ENCODE measurements around the gene MVB12A.

MVB12A gene

DNA sequence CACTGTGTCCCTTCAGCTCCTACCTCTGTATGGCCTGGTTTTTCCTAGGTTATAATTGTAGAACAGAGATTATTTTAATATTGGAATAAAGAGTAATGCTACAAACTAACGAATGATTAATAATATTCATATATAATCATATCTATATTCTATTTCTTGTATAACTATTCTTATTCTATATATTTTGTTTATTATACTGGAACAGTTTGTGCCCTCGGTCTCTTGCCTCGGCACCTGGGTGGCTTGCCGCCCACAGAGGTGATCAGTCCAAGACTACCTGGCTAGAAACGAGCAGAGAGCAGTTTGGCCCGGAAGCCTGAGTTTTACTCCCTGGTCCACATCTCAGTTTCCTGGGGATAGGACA, 46.6 kb downstream of the MVB12A start:
- Histone ChIP-seq H3K9ac (no peak overlapping the region), H4K20me1 (ENCODE audit: insufficient read depth) (no peaks in the 10 kb centered on the region), H3K27me3 (ENCODE audit: insufficient read depth, low read depth) (no peaks in the 10 kb centered on the region; the same call in 1 of the 2 replicates), H3K79me2 (ENCODE audit: insufficient read depth, low read depth) (no peaks in the 10 kb centered on the region), H3K36me3 (ENCODE audit: insufficient read depth) (no peaks in the 10 kb centered on the region), H3K4me2 (no peak overlapping the region), H3K4me1 (ENCODE audit: low read depth, poor library complexity, severe bottlenecking) (peaks cover 14% of the 10 kb centered on the region), H3K27ac (no peak overlapping the region), H2AFZ (ENCODE audit: low read depth) (no peak overlapping the region), H3K4me3 (IDR thresholded peaks at IDR 0.05; ENCODE audit: insufficient read depth, low read depth, low read length) (no peak overlapping the region)
- TF ChIP-seq, protein P1, sequence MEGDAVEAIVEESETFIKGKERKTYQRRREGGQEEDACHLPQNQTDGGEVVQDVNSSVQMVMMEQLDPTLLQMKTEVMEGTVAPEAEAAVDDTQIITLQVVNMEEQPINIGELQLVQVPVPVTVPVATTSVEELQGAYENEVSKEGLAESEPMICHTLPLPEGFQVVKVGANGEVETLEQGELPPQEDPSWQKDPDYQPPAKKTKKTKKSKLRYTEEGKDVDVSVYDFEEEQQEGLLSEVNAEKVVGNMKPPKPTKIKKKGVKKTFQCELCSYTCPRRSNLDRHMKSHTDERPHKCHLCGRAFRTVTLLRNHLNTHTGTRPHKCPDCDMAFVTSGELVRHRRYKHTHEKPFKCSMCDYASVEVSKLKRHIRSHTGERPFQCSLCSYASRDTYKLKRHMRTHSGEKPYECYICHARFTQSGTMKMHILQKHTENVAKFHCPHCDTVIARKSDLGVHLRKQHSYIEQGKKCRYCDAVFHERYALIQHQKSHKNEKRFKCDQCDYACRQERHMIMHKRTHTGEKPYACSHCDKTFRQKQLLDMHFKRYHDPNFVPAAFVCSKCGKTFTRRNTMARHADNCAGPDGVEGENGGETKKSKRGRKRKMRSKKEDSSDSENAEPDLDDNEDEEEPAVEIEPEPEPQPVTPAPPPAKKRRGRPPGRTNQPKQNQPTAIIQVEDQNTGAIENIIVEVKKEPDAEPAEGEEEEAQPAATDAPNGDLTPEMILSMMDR (conservative IDR thresholded peaks at IDR 0.05; ENCODE audit: low read depth, low read length): no peak

DNA sequence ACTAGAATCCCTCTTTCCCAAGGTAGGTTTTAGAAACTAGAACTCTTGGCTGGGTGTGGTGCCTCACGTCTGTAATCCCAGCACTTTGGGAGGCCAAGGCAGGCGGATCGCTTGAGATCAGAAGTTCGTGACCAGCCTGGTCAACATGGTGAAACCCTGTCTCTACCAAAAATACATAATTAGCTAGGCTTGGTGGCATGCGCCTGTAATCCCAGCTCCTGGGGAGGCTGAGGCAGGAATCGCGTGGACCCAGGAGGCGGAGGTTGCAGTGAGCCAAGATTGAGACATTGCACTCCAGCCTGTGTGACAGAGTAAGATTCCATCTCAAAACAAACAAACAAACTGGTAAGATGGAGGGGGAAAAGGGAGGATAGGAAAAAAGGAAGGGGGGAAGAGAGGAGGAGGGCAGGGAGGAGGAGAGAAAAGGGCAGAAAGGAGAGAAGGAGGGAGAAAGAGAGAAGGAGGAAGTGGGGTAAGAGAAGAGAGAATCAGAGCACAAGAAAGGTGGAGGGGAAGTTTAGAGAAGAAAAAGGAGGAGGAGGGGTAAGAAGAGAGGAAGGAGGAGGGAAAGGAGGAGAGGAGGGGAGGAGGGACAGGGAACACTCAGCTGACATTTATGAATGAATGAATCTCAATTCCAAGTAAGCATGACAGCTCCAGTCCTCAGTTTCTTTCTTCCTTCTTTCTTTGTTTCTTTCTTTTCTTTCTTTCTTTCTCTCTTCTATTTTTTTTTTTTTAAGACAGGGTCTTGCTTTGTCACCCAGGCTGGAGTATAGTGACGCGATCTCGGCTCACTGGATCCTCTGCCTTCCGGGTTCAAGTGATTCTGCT, 47.8 kb downstream of the MVB12A start:
- Histone ChIP-seq H3K27ac (no peak overlapping the region), H3K79me2 (ENCODE audit: insufficient read depth, low read depth) (no peaks in the 10 kb centered on the region), H3K27me3 (ENCODE audit: insufficient read depth, low read depth) (no peaks in the 10 kb centered on the region; the same call in 1 of the 2 replicates), H3K9ac (no peak overlapping the region), H3K4me1 (ENCODE audit: low read depth, poor library complexity, severe bottlenecking) (peaks cover 14% of the 10 kb centered on the region), H3K4me3 (IDR thresholded peaks at IDR 0.05; ENCODE audit: insufficient read depth, low read depth, low read length) (no peak overlapping the region), H3K36me3 (ENCODE audit: insufficient read depth) (no peaks in the 10 kb centered on the region), H3K4me2 (no peak overlapping the region), H4K20me1 (ENCODE audit: insufficient read depth) (no peaks in the 10 kb centered on the region), H2AFZ (ENCODE audit: low read depth) (no peak overlapping the region)
- TF ChIP-seq, protein P1 (conservative IDR thresholded peaks at IDR 0.05; ENCODE audit: low read depth, low read length): no peak

DNA sequence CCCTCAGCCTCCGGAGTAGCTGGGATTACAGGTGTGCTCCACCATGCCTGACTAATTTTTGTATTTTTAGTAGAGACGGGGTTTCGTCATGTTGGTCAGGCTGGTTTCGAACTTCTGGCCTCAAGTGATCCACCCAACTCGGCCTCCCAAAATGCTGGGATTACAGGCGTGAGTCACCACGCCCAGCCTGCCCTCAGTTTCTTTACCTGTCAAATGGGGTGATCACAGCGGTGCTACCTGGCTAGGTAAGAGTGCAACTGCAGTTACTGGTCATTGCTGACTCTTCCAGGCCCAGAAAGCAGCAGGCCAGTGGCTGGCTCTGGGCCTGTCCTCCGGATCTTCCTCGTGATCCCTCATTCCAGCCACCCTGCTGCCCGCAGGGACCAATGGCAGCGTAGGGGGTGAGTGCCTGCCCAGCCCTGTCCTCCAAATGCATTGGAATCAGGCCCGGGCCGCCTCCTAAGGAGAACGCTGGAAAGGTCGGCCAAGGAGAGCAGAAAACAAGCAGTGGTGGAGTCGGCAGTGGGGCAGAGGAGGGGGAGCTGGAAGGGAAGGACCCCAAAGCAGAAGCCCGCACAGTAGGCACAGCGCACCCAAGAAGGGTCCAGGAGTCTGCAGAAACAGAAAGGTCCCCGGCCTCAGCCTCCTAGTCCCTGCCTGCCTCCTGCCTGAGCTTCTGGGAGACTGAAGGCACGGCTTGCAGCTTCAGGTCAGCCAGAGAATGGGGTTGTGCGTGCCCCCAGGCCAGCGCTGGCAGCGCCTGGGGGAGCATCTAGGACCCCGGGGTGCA, 48.6 kb downstream of the MVB12A start:
- H3K4me2 ChIP-seq: peak overlapping the region; percentile 34
- H3K36me3 ChIP-seq (ENCODE audit: insufficient read depth): no peaks in the 10 kb centered on the region
- peak overlapping the region; percentile 70 for H2AFZ ChIP-seq (ENCODE audit: low read depth)
- no peaks in the 10 kb centered on the region; the same call in 1 of the 2 replicates for H3K27me3 ChIP-seq (ENCODE audit: insufficient read depth, low read depth)
- no peak overlapping the region for H3K4me3 ChIP-seq (IDR thresholded peaks at IDR 0.05; ENCODE audit: insufficient read depth, low read depth, low read length)
- H3K27ac ChIP-seq: no peak overlapping the region
- peaks cover 14% of the 10 kb centered on the region for H3K4me1 ChIP-seq (ENCODE audit: low read depth, poor library complexity, severe bottlenecking)
- peak overlapping the region; percentile 11; the same call in 1 of the 2 replicates for H3K9ac ChIP-seq
- H3K79me2 ChIP-seq (ENCODE audit: insufficient read depth, low read depth): no peaks in the 10 kb centered on the region
- TF ChIP-seq, protein P1 (conservative IDR thresholded peaks at IDR 0.05; ENCODE audit: low read depth, low read length): no peak
- H4K20me1 ChIP-seq (ENCODE audit: insufficient read depth): no peaks in the 10 kb centered on the region

DNA sequence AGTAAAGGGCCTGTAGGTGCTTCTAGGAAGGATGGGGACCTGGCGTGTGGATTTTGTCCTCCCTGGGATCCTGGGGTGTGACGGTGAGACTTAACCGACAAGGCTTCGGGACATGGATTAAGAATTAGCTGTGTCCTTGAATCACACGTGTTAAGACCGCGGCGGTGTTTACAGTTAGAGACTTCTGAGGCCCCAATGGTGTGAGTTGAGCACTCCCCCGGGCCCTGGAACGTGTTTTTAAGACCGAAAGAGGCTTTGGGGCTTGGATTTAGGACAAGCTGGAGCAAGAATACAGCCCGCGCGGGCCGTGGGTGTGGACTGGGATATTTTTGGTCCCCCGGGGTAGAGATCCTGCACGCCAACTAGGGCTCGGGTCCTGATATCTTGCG, 49.2 kb downstream of the MVB12A start:
- H3K9ac ChIP-seq: peak overlapping the region; percentile 11; the same call in 1 of the 2 replicates
- no peaks in the 10 kb centered on the region for H3K27me3 ChIP-seq (ENCODE audit: insufficient read depth, low read depth)
- H4K20me1 ChIP-seq (ENCODE audit: insufficient read depth): no peaks in the 10 kb centered on the region
- no peak overlapping the region; the same call in 1 of the 2 replicates for H3K27ac ChIP-seq
- TF ChIP-seq, protein P1 (conservative IDR thresholded peaks at IDR 0.05; ENCODE audit: low read depth, low read length): no peak
- peak overlapping the region; percentile 34 for H3K4me2 ChIP-seq
- no peaks in the 10 kb centered on the region for H3K36me3 ChIP-seq (ENCODE audit: insufficient read depth)
- H2AFZ ChIP-seq (ENCODE audit: low read depth): peak overlapping the region; percentile 70
- H3K79me2 ChIP-seq (ENCODE audit: insufficient read depth, low read depth): no peaks in the 10 kb centered on the region
- no peak overlapping the region for H3K4me3 ChIP-seq (IDR thresholded peaks at IDR 0.05; ENCODE audit: insufficient read depth, low read depth, low read length)
- H3K4me1 ChIP-seq (ENCODE audit: low read depth, poor library complexity, severe bottlenecking): peaks cover 14% of the 10 kb centered on the region
